ENCODE results near the gene PDE8A. TPM values are rescaled to one million over a fixed set of nuclear protein-coding genes. Genes with fewer than 3 reads are reported as not detected.

Gene PDE8A
- total RNA-seq, 6 experiments from 2014 or later: 32.7 to 40.5 (median 37.4) TPM

GRCh38 chr15:84950570-84951111, 31.0 kb upstream of the PDE8A start:
- H3K36me3 ChIP-seq: no peaks in the 10 kb centered on the region
- no peaks in the 10 kb centered on the region for H3K27me3 ChIP-seq
- 87% methylated on average over 4 of the region's 7 CpGs for WGBS (ENCODE audit: insufficient coverage, low coverage, low lambda C conversion rate, missing lambda C conversion rate)
- H3K4me1 ChIP-seq: peaks cover 0 to 10% (median 0%) of the 10 kb centered on the region in 4 donors
- no peak overlapping the region for H3K27ac ChIP-seq
- H3K9me3 ChIP-seq: no peaks in the 10 kb centered on the region
- no peak for TF ChIP-seq POLR2A (IDR thresholded peaks at IDR 0.05)
- no peak for TF ChIP-seq CTCF (IDR thresholded peaks at IDR 0.05)
- DNase-seq (no peak), ATAC-seq (no peak)
- intact Hi-C loops (cut with DNase I): loop anchor here (10.0 kb wide), 2 partner anchors 94 to 224 kb away; no protein-coding TSS in a partner anchor
- no peak overlapping the region for H3K4me3 ChIP-seq

- 70% methylated on average over 3 of the region's 5 CpGs for WGBS (ENCODE audit: insufficient coverage, low coverage, low lambda C conversion rate, missing lambda C conversion rate)
- TF ChIP-seq CTCF (IDR thresholded peaks at IDR 0.05) (no peak), POLR2A (IDR thresholded peaks at IDR 0.05) (no peak)
- ATAC-seq (no peak), DNase-seq (no peak)
- intact Hi-C loops (cut with DNase I): loop anchor here (10.0 kb wide), 2 partner anchors 93 to 223 kb away; no protein-coding TSS in a partner anchor
- no peaks in the 10 kb centered on the region for H3K36me3 ChIP-seq
- H3K27me3 ChIP-seq: no peaks in the 10 kb centered on the region
- H3K9me3 ChIP-seq: no peaks in the 10 kb centered on the region
- H3K27ac ChIP-seq: no peak overlapping the region
- no peak overlapping the region for H3K4me3 ChIP-seq
- peaks cover 0 to 10% (median 0%) of the 10 kb centered on the region in 4 donors for H3K4me1 ChIP-seq
Observed at GRCh38 chr15:84951736-84952135, 29.9 kb upstream of the PDE8A start.

- Histone ChIP-seq H3K27me3 (no peaks in the 10 kb centered on the region), H3K4me1 (peaks cover 0 to 3% (median 0%) of the 10 kb centered on the region in 4 donors), H3K36me3 (no peaks in the 10 kb centered on the region), H3K4me3 (no peak overlapping the region), H3K9me3 (no peaks in the 10 kb centered on the region), H3K27ac (no peak overlapping the region)
- TF ChIP-seq POLR2A (IDR thresholded peaks at IDR 0.05) (no peak), CTCF (IDR thresholded peaks at IDR 0.05) (no peak)
- no peak for DNase-seq
- no peak for ATAC-seq
- intact Hi-C loops (cut with DNase I): loop anchor here (10.0 kb wide), 2 partner anchors 92 to 222 kb away; no protein-coding TSS in a partner anchor
- 82% methylated on average over 4 of the region's 4 CpGs for WGBS (ENCODE audit: insufficient coverage, low coverage, low lambda C conversion rate, missing lambda C conversion rate)
Observed at GRCh38 chr15:84953136-84953535, 28.5 kb upstream of the PDE8A start.

GRCh38 chr15:84953726-84954125, 27.9 kb upstream of the PDE8A start:
- H3K9me3 ChIP-seq: no peaks in the 10 kb centered on the region
- H3K27ac ChIP-seq: no peak overlapping the region
- intact Hi-C loops (cut with DNase I): loop anchor here (10.0 kb wide), 2 partner anchors 91 to 221 kb away; no protein-coding TSS in a partner anchor
- ATAC-seq: peak in 2 of 4 donors; percentile 5 to 14
- DNase-seq: no peak
- 60% methylated on average over 1 of the region's 1 CpG for WGBS (ENCODE audit: insufficient coverage, low coverage, low lambda C conversion rate, missing lambda C conversion rate)
- no peak overlapping the region for H3K4me3 ChIP-seq
- H3K4me1 ChIP-seq: peaks cover 0 to 3% (median 0%) of the 10 kb centered on the region in 4 donors
- no peaks in the 10 kb centered on the region for H3K27me3 ChIP-seq
- H3K36me3 ChIP-seq: no peaks in the 10 kb centered on the region
- TF ChIP-seq POLR2A (IDR thresholded peaks at IDR 0.05) (no peak), CTCF (IDR thresholded peaks at IDR 0.05) (no peak)

Data from right lobe of liver (tissue), 6 donors.